ENCODE measurements around the gene MMP28.

Gene MMP28

DNA sequence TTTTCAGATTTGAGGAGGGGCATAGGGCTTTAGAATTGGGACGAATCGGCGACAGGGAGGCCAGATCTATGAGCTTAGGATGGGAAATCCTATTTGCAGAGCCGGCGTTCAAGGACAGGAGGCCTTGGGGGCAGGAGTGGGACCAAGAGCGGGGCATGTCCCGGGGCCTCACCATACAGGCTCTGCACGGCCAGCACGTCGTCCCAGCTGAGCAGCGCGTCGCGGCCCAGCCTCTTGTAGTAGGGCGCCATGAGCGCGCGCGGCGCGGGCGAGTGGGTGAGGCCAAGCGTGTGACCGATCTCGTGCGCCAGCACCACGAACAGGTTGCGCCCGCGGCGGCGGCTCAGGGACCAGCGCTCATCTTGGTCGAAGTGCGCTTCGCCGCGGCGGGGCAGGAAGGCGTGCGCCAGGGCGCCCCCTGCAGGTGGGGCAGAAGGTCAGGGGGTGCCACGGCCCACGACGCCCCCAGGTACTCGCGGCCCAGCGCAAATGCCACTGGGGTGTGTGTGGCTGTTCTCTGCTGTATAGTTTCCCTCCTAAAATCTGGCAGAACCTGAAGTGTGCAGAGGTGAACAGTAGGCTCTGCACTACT is 25.4 kb downstream of the MMP28 start:
- Histone ChIP-seq H3K27me3 (replicated peaks) (no peaks in the 10 kb centered on the region), H3K36me3 (replicated peaks) (no peaks in the 10 kb centered on the region), H3K27ac (no peak overlapping the region), H3K4me3 (ENCODE audit: low read depth, low read length) (no peak overlapping the region)
- no peak for DNase-seq
- TF ChIP-seq, protein P1, sequence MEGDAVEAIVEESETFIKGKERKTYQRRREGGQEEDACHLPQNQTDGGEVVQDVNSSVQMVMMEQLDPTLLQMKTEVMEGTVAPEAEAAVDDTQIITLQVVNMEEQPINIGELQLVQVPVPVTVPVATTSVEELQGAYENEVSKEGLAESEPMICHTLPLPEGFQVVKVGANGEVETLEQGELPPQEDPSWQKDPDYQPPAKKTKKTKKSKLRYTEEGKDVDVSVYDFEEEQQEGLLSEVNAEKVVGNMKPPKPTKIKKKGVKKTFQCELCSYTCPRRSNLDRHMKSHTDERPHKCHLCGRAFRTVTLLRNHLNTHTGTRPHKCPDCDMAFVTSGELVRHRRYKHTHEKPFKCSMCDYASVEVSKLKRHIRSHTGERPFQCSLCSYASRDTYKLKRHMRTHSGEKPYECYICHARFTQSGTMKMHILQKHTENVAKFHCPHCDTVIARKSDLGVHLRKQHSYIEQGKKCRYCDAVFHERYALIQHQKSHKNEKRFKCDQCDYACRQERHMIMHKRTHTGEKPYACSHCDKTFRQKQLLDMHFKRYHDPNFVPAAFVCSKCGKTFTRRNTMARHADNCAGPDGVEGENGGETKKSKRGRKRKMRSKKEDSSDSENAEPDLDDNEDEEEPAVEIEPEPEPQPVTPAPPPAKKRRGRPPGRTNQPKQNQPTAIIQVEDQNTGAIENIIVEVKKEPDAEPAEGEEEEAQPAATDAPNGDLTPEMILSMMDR (IDR thresholded peaks at IDR 0.05; ENCODE audit: low read depth, low read length, missing control alignments): peak; percentile 18
- in situ Hi-C loops (cut with HindIII; ENCODE audit: low pct_ligation_motif_present, low sequenced_read_pairs): no loop called here

DNA sequence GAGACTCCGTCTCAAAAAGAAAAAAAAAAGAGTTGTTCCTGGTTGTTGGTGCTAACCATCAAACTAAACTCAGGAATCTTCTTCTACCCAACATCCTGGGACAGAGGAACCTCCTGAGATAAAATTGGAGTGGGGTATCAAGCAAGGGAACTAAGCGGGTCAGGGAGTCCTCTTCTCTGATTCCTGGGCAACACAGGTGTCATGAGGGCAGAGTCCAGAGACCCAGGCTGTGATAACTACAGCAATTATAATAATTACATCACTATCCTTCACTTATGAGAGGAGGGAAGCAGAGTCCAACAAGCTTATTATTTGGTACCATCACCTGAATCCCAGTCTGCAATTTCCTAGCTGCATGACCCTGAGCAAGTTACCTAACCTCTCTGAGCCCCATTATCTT is 26.6 kb downstream of the MMP28 start:
- in situ Hi-C loops (cut with HindIII; ENCODE audit: low pct_ligation_motif_present, low sequenced_read_pairs): no loop called here
- H3K36me3 ChIP-seq (replicated peaks): no peaks in the 10 kb centered on the region
- TF ChIP-seq, protein P1 (IDR thresholded peaks at IDR 0.05; ENCODE audit: low read depth, low read length, missing control alignments): no peak
- no peaks in the 10 kb centered on the region for H3K27me3 ChIP-seq (replicated peaks)
- DNase-seq: no peak
- H3K4me3 ChIP-seq (ENCODE audit: low read depth, low read length): no peak overlapping the region
- no peak overlapping the region for H3K27ac ChIP-seq

DNA sequence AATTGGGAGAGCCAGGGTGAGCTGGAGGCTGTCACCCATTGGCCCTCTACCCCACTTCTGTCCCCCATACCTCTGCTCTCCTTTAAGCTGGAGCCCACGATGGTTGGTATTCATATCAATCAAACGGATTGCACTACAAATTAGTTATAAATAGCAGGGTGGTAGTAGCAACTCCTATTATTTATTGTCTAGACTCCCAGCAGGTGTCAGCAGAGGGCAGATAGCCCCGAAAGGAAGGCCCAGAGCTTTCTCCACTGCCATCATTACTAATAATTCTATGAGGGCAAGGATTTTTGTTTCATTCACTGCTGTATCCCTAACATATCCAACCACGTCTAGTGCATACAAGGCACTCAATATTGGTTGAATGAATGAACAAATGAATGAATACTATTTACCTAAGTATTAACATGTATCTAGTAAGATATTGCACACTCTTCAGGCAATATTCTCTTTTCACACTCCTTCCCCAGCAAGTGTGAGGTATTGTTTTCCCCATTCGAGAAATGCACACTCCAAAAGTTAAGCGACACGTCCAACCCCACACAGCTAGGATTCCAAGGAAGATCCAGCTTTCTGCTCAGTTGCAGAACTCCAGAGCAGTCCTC is 28.4 kb downstream of the MMP28 start:
- Histone ChIP-seq H3K4me3 (ENCODE audit: low read depth, low read length) (no peak overlapping the region), H3K36me3 (replicated peaks) (no peaks in the 10 kb centered on the region), H3K27ac (no peak overlapping the region), H3K27me3 (replicated peaks) (no peaks in the 10 kb centered on the region)
- no peak for DNase-seq
- in situ Hi-C loops (cut with HindIII; ENCODE audit: low pct_ligation_motif_present, low sequenced_read_pairs): no loop called here
- TF ChIP-seq, protein P1 (IDR thresholded peaks at IDR 0.05; ENCODE audit: low read depth, low read length, missing control alignments): peak; percentile 74

DNA sequence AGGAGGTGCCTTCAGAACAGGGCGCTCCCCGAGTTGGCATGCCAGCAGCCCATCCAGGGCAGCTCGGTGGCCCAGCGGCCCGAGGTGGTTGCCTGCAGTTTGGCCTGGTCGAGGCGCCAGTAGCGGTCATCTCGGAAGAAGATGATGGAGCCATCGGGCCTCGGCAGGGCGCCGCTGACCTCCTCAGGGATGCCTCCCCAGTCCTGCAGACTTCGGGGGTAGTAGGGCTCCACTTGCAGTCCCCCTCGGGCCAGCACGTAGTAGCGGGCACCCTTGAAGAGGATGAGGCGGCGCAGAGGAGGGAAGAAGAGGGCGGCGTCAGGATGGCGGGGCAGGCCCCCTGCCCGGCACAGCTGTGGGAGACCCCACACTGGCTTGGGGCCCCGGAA is 29.0 kb downstream of the MMP28 start:
- Histone ChIP-seq H3K27me3 (replicated peaks) (no peaks in the 10 kb centered on the region), H3K36me3 (replicated peaks) (no peaks in the 10 kb centered on the region), H3K27ac (no peak overlapping the region), H3K4me3 (ENCODE audit: low read depth, low read length) (no peak overlapping the region)
- TF ChIP-seq, protein P1 (IDR thresholded peaks at IDR 0.05; ENCODE audit: low read depth, low read length, missing control alignments): no peak
- in situ Hi-C loops (cut with HindIII; ENCODE audit: low pct_ligation_motif_present, low sequenced_read_pairs): no loop called here
- no peak for DNase-seq

DNA sequence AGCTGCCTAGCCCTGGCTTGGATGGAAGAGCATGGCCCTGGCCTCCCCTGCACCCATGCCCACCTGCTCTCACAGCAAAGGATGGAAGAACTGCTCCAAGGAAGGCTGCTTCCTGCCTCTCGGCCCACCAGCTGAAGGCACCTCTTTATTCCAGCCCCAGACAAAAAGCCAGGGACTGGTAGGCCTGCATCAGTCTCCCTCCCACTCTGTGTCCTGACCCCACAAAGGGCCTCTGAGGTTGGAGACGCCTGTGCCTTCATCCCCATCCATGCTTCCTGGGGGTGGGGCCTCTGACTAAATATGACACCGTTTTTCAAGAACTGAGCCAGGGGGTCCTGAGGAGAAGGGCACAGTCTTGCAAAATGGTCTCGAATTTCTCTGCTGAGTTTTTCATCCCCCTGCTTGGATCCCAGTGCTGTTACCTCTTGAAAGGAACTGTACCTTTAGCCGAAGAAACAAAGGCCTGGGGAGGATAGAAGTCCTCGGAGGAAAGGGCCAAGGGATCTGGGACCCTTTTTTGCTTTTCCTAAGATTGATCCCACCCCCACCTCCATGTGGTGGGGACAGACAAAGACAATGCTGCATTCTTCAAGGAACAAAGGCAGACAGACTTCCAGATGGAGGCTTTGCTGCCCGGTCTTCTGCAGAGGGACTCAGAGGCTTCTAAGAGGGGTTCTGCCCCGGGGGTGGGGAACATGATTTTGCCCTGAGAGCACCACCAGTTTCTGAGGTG is 29.5 kb downstream of the MMP28 start:
- no peak for DNase-seq
- Histone ChIP-seq H3K27me3 (replicated peaks) (no peaks in the 10 kb centered on the region), H3K4me3 (ENCODE audit: low read depth, low read length) (no peak overlapping the region), H3K27ac (no peak overlapping the region), H3K36me3 (replicated peaks) (no peaks in the 10 kb centered on the region)
- TF ChIP-seq, protein P1 (IDR thresholded peaks at IDR 0.05; ENCODE audit: low read depth, low read length, missing control alignments): no peak
- in situ Hi-C loops (cut with HindIII; ENCODE audit: low pct_ligation_motif_present, low sequenced_read_pairs): no loop called here

Data from brain microvascular endothelial cell (primary cell).